ENCODE measurements around the gene ZGRF1.

DNA sequence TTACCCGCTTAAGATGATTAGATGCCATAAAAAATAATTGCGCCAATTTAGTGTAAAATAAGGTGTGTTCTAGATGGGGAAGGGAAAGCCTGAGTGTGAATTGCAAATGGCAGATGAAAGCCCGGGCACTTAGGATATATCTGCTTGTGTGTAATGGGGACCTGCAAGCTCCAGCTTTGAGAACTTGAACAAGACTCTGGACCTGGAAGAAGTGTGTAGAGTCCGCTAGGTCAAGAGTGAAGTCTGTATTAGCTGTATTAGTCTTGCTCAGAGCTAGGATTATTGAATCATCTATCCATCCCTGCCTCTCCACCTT, 124.9 kb downstream of the ZGRF1 start:
- TF ChIP-seq, protein P1, sequence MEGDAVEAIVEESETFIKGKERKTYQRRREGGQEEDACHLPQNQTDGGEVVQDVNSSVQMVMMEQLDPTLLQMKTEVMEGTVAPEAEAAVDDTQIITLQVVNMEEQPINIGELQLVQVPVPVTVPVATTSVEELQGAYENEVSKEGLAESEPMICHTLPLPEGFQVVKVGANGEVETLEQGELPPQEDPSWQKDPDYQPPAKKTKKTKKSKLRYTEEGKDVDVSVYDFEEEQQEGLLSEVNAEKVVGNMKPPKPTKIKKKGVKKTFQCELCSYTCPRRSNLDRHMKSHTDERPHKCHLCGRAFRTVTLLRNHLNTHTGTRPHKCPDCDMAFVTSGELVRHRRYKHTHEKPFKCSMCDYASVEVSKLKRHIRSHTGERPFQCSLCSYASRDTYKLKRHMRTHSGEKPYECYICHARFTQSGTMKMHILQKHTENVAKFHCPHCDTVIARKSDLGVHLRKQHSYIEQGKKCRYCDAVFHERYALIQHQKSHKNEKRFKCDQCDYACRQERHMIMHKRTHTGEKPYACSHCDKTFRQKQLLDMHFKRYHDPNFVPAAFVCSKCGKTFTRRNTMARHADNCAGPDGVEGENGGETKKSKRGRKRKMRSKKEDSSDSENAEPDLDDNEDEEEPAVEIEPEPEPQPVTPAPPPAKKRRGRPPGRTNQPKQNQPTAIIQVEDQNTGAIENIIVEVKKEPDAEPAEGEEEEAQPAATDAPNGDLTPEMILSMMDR (IDR thresholded peaks at IDR 0.05), result no peak
- TF ChIP-seq POLR2A (IDR thresholded peaks at IDR 0.05) (no peak), EP300 (IDR thresholded peaks at IDR 0.05) (no peak)

All from tibial nerve (tissue), 4 donors.